Gastroesophageal sphincter (tissue), 4 donors: ENCODE measurements around the gene ARHGAP24. TPM values are rescaled to one million over a fixed set of nuclear protein-coding genes. Genes with fewer than 3 reads are reported as not detected.

Experiments used
- ATAC-seq: fragments of 150-250 bp; one replicate; pipeline ENCODE4 v1.9.1; 2016; ENCODE audit warnings: mild to moderate bottlenecking, moderate library complexity
- H3K27ac ChIP-seq, 4 donors: fragments of 200-600 bp; sonication (generic) in 3 of 4; 1 replicate in 3 of 4; 2 replicates in 1 of 4; pipeline ENCODE4 v1.5.1; 2016 to 2019
- H3K27me3 ChIP-seq: fragments of 200-600 bp; sonication (generic); one replicate; pipeline ENCODE4 v1.5.1; 2019
- H3K36me3 ChIP-seq, 2 donors: fragments of 200-600 bp; sonication (generic); one replicate each; pipeline ENCODE4 v1.5.1; 2019; ENCODE audit warnings: control low read depth in 1 of 2
- H3K4me1 ChIP-seq, 3 donors: fragments of 200-600 bp; sonication (generic); 1 replicate in 2 of 3; 2 replicates in 1 of 3; pipeline ENCODE4 v1.5.1; 2016 to 2019; ENCODE audit warnings: control low read depth in 2 of 3
- H3K4me3 ChIP-seq, 2 donors: fragments of 200-600 bp; sonication (generic); one replicate each; pipeline ENCODE4 v1.5.1; 2019; ENCODE audit warnings: mild to moderate bottlenecking in 1 of 2, moderate library complexity in 1 of 2
- H3K9me3 ChIP-seq, 3 donors: fragments of 200-600 bp; sonication (generic); one replicate each; pipeline ENCODE4 v1.5.1; 2017 to 2019; ENCODE audit warnings: control low read depth in 2 of 3
- CTCF ChIP-seq, 4 experiments: fragments of 200-600 bp in 2 of 4; fragments of 450-650 bp in 2 of 4; sonication (generic) in 1 of 4; IDR thresholded peaks; one replicate each; pipeline ENCODE4 v1.5.1; 2017 to 2019; ENCODE audit warnings: antibody characterized with exemption in 4 of 4, mild to moderate bottlenecking in 2 of 4, moderate library complexity in 2 of 4
- EP300 ChIP-seq: sonication (generic); formaldehyde crosslinking; IDR thresholded peaks from one replicate; pipeline ENCODE4 v1.6.1; 2017; ENCODE audit warnings: antibody characterized with exemption, mild to moderate bottlenecking
- POLR2A ChIP-seq, 2 donors: fragments of 450-650 bp; IDR thresholded peaks; one replicate each; pipeline ENCODE4 v1.6.1; 2017; ENCODE audit warnings: antibody characterized with exemption in 2 of 2, mild to moderate bottlenecking in 2 of 2, moderate library complexity in 1 of 2
- POLR2AphosphoS5 ChIP-seq: sonication (generic); formaldehyde crosslinking; IDR thresholded peaks from one replicate; pipeline ENCODE4 v1.6.1; 2017; ENCODE audit warnings: antibody characterized with exemption
- WGBS, 2 donors: methylation state at CpG; one replicate each; pipeline ENCODE4 v1.1.5; 2018; ENCODE audit warnings: low coverage in 1 of 2; 5-methylcytosine and 5-hydroxymethylcytosine counted together
- total RNA-seq, 4 donors: library from RNA; depleted of rRNA; stranded (reverse); fragments of >200 nt; gene quantifications; one replicate each; pipeline ENCODE4 v1.1.0, GENCODE V29; 2016

Gene ARHGAP24
- total RNA-seq, 4 donors from 2014 or later: 24.4 to 38.6 (median 34.3) TPM

GRCh38 chr4:85486425-85487086 is 11.6 kb downstream of the ARHGAP24 start:
- WGBS, 2 donors: 81 to 82% methylated on average over 3 of the region's 3 CpGs
- TF ChIP-seq POLR2AphosphoS5 (no peak), POLR2A (IDR thresholded peaks at IDR 0.05) (no peak), EP300 (no peak), CTCF (IDR thresholded peaks at IDR 0.05) (no peak)
- no peaks in the 10 kb centered on the region for H3K9me3 ChIP-seq
- H3K27ac ChIP-seq: no peak overlapping the region
- no peaks in the 10 kb centered on the region for H3K36me3 ChIP-seq
- no peaks in the 10 kb centered on the region for H3K4me1 ChIP-seq
- no peak overlapping the region for H3K4me3 ChIP-seq
- ATAC-seq: no peak
- H3K27me3 ChIP-seq: no peaks in the 10 kb centered on the region

GRCh38 chr4:85488416-85488815 is 13.5 kb downstream of the ARHGAP24 start:
- H3K36me3 ChIP-seq: no peaks in the 10 kb centered on the region
- WGBS, 2 donors: 56 to 100% methylated on average over 1 of the region's 1 CpG
- H3K27ac ChIP-seq: no peak overlapping the region
- TF ChIP-seq EP300: no peak
- TF ChIP-seq CTCF (IDR thresholded peaks at IDR 0.05): no peak
- TF ChIP-seq POLR2AphosphoS5: no peak
- no peak for TF ChIP-seq POLR2A (IDR thresholded peaks at IDR 0.05)
- H3K4me1 ChIP-seq: no peaks in the 10 kb centered on the region
- H3K9me3 ChIP-seq: no peaks in the 10 kb centered on the region
- ATAC-seq: no peak
- no peaks in the 10 kb centered on the region for H3K27me3 ChIP-seq
- H3K4me3 ChIP-seq: no peak overlapping the region

- H3K27ac ChIP-seq: no peak overlapping the region
- peak; percentile 63 for ATAC-seq
- H3K9me3 ChIP-seq: no peaks in the 10 kb centered on the region
- TF ChIP-seq CTCF (IDR thresholded peaks at IDR 0.05) (no peak), POLR2AphosphoS5 (no peak)
- H3K36me3 ChIP-seq: no peaks in the 10 kb centered on the region
- no peaks in the 10 kb centered on the region for H3K27me3 ChIP-seq
- H3K4me3 ChIP-seq: no peak overlapping the region
- no peaks in the 10 kb centered on the region for H3K4me1 ChIP-seq
- WGBS, 2 donors: 91 to 96% methylated on average over 3 of the region's 3 CpGs
Observed at GRCh38 chr4:85489273-85489981, 14.5 kb downstream of the ARHGAP24 start.

GRCh38 chr4:85491527-85491926 is 16.6 kb downstream of the ARHGAP24 start:
- Histone ChIP-seq H3K36me3 (no peaks in the 10 kb centered on the region), H3K27me3 (no peaks in the 10 kb centered on the region), H3K4me3 (no peak overlapping the region), H3K9me3 (no peaks in the 10 kb centered on the region), H3K4me1 (no peaks in the 10 kb centered on the region), H3K27ac (no peak overlapping the region)
- ATAC-seq: no peak
- TF ChIP-seq POLR2AphosphoS5: no peak
- TF ChIP-seq POLR2A (IDR thresholded peaks at IDR 0.05): no peak
- no peak for TF ChIP-seq CTCF (IDR thresholded peaks at IDR 0.05)
- TF ChIP-seq EP300: no peak

- 46 to 86% methylated on average over 1 of the region's 1 CpG for WGBS, 2 donors
- ATAC-seq: no peak
- H3K4me1 ChIP-seq: peaks cover 0 to 1% (median under 1%) of the 10 kb centered on the region in 3 donors
Observed at GRCh38 chr4:85492336-85492735, 17.4 kb downstream of the ARHGAP24 start.

More at GRCh38 chr4:85492336-85492735, 17.4 kb downstream of the ARHGAP24 start:
- no peaks in the 10 kb centered on the region for H3K36me3 ChIP-seq
- H3K27me3 ChIP-seq: no peaks in the 10 kb centered on the region
- H3K27ac ChIP-seq: no peak overlapping the region
- no peak overlapping the region for H3K4me3 ChIP-seq
- TF ChIP-seq POLR2AphosphoS5: no peak
- no peak for TF ChIP-seq POLR2A (IDR thresholded peaks at IDR 0.05)
- TF ChIP-seq CTCF (IDR thresholded peaks at IDR 0.05): no peak
- TF ChIP-seq EP300: no peak
- no peaks in the 10 kb centered on the region for H3K9me3 ChIP-seq
